Urothelium cell line (cell line): Measurements from ENCODE around the gene BRF1.
"Not testable (repeated sequence)": the region's sequence is repeated elsewhere in the genome, so short reads cannot be mapped to it uniquely, and the experiment has no call there.

ENCODE experiments used
- DNase-seq: peaks from one replicate; pipeline ENCODE4 v3.0.0; 2011; ENCODE audit warnings: low spot score, mixed read lengths
- FAIRE-seq: peaks from 2 replicates; lab custom pipeline; 2011; peaks lifted over from hg19 to GRCh38; lab: Jason Lieb, UNC

Gene BRF1, protein sequence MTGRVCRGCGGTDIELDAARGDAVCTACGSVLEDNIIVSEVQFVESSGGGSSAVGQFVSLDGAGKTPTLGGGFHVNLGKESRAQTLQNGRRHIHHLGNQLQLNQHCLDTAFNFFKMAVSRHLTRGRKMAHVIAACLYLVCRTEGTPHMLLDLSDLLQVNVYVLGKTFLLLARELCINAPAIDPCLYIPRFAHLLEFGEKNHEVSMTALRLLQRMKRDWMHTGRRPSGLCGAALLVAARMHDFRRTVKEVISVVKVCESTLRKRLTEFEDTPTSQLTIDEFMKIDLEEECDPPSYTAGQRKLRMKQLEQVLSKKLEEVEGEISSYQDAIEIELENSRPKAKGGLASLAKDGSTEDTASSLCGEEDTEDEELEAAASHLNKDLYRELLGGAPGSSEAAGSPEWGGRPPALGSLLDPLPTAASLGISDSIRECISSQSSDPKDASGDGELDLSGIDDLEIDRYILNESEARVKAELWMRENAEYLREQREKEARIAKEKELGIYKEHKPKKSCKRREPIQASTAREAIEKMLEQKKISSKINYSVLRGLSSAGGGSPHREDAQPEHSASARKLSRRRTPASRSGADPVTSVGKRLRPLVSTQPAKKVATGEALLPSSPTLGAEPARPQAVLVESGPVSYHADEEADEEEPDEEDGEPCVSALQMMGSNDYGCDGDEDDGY

DNA sequence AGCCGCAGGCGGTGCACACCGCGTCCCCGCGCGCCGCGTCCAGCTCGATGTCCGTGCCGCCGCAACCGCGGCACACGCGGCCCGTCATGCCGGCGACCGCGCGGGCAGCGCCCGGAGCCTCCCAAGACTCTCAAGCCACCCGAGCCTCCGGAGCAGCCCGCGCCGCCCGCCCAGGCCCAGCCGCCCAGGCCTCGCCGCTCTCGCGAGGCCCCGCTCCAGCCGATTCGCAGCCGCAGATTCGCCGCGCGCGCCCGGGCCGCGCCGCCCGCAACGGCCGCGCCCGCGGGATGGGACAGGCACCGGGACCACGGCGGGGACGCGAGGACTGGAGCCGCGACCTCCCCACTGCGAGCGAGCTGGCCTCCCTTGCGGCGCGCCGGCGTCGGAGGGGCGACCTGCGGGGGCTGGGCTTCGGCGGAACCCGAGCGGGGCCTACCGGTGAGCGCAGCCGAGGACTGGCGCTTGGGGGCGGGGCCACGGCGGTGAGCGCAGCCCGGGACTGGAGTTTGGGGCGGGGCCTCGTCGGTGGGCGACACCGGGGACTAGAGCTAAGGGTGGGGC lies at the start of gene BRF1:
TSS of gene BRF1 (minus strand) at position 460 of the 561 bp plus-strand sequence. CDS start at position 88, 372 bp downstream.
- FAIRE-seq (peak; percentile 42), DNase-seq (peak; percentile 92)

- FAIRE-seq (no peak), DNase-seq (no peak)
Observed at GRCh38 chr14:105349992-105350391, 49.2 kb upstream of the BRF1 start.

- FAIRE-seq: no peak
- no peak for DNase-seq
Observed at GRCh38 chr14:105348945-105349699, 48.3 kb upstream of the BRF1 start.

GRCh38 chr14:105348169-105348944 lies 47.6 kb upstream of the BRF1 start:
- DNase-seq (no peak), FAIRE-seq (no peak)

- DNase-seq (no peak), FAIRE-seq (no peak)
Observed at GRCh38 chr14:105347587-105347968, 46.8 kb upstream of the BRF1 start.

DNA sequence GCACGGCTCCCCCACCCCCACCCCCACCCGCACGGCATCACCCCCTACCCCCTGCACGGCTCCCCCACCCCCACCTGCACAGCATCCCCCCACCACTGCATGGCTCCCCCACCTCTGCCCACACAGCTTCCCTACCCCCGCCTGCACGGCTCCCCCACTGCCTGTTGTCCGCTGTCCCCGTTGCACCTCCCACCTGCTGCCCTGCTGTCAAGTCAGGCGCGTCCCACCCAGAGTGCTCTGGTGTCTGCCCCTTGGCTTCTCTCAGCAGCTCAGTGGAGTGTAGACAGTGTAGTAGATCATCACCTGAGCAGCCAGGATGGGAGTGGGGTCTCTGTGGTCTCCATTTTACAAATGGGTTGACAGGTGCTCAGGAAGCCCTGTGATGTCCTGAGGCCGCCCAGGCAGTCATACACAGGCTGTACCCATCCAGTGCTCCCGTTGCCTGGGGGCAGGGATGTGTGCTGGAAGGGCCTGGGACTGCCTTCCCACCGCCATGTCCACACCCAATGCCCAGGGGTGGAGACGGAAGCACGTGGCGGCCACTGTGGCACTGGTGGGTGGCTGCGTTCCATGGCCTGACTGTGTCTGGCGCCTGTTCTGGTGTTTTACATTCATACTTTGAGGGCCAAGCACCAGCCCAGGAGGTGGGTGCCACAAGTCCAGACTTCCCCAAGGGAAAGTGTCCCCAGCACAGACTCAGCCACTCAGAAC lies 46.2 kb upstream of the BRF1 start:
- FAIRE-seq (no peak), DNase-seq (no peak)

GRCh38 chr14:105346200-105346533 lies 45.4 kb upstream of the BRF1 start:
- FAIRE-seq: no peak
- DNase-seq: no peak

DNA sequence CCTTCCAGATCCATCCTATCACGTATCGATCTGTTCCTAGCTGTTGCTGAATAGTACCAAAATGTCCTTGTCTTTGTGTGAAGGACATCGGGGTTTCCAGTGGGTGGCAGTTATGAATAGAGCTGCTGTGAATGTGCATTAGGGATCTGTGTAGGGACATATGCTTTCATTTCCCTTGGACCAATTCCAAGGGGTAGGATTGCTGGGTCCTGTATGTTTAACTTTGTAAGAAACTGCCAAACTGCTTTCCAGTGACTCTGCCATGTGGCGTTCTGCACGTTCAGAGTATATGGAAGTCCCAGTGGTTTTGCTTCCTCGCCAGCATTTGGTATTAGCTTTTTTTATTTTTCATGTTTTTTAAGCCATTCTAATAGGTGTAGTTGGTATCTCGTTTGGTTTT lies 42.4 kb upstream of the BRF1 start:
- FAIRE-seq (no peak), DNase-seq (no peak)

GRCh38 chr14:105340821-105341733 lies 40.3 kb upstream of the BRF1 start:
- FAIRE-seq (no peak), DNase-seq (no peak)

DNA sequence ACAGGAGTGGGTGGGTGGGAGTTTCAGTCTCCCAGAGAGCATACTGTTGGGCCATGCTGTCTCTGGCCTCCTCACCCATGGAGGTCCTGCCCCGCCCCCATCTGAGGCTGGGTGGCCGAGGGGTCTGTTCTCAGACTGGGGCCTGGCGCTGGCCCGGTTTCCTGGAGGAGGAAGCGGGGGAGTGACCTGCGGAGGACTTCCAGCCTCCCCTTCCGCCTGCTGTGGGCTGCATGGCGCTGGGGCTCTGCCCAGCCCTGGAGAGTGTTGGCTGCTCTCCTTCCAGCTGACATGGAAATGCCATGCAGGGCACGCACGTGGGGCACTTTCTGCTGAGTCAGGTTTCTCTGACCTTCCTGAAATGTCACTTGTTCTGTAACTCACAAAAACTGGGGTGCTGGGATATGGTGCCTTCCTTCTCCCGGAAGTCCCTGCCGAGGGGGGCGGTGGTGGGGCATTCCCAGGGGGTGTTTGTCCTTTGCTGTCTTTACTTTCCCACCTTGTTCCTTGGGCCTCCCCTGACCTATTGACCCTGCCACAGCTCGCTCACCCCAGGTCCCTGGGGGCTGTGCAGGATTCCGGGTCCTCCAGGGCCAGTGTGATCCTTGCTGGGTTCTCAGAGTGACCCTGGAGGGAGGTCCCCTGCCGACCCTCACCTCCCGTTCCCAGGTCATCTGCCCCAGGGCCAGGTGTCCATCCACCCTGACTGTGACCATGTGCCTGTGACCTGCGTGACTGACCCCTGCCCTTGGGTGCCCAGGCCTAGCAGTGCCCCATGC lies 37.4 kb upstream of the BRF1 start:
- DNase-seq: no peak

GRCh38 chr14:105337433-105337832 lies 36.6 kb upstream of the BRF1 start:
- DNase-seq: no peak
- FAIRE-seq: no peak

More for the DNA sequence above, 37.4 kb upstream of the BRF1 start:
- no peak for FAIRE-seq

DNA sequence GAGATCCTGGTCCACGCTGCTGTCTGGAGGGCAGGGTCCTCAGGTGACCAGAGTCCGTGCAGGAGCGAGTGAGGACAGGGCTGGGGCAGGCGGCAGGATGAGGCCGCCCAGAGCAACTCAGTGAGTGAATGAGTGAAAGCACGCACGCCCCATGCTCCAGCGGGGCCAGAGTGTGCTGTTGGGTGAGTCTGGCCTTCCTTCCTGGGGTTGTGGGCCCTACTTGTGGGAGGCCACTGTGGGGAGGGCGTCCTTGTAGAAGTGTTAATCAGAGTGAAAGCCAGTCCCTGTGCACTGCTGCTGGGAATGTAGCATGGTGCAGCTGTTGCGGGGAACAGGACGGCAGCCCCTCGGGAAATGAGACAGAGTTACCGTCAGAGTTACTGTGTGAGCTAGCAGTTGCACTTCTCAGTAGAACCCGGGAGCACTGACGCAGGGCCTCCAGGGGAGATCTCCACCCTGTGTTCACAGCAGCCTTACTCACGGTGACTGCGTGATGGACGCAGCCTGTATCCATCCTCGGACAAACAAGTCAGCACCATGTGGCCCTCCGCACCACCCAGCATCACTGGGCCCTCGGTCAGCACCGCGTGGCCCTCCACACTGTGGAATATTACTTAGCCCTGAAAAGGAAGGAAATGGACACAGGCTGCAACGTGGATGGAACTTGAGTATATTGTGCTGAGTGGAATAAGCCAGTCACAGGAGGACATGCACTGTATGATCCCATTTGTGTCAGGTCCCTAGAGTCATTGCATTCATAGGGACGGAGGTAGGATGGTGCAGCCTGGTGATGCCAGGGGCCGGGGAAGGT lies 35.9 kb upstream of the BRF1 start:
- FAIRE-seq (no peak), DNase-seq (no peak)

DNA sequence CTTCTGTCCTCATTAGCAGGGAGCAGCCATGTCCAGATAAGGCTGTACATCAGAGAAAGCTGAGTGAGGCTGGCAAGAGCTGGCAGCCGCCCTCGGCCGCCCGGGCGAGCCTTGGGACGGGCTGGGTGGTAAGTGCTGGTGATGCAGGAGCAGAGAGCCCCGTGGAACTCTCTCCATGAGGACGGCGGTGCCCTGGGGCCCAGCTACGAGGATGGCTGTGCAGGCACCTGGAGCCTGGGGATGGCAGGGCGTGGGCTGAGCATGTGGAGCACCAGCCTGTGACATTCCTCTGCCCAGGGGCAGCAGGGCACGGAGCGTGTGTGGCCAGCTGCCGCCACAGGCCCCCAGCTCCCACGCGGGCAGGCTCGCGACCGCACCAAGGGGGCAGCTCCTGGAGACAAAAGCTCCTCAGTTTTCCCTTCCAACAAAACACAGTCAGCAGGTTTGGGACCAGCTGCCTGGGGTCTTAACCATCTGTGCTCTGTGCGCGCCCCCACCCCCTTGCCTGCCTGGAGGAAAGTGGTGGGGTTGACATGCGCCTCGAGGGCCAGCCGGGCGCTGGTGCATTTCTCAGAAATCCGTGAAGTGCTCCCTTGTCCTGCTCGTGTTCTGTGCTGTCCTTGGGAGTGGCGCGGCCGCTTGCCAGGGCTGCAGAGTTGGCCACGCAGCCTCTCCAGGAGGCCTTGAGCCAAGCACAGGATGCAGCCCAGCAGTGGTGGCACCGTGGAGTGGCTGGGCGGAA lies 35.1 kb upstream of the BRF1 start:
- no peak for FAIRE-seq
- DNase-seq: no peak

- not testable (repeated sequence) for DNase-seq, FAIRE-seq
Observed at GRCh38 chr14:105335231-105335542, 34.4 kb upstream of the BRF1 start.

DNA sequence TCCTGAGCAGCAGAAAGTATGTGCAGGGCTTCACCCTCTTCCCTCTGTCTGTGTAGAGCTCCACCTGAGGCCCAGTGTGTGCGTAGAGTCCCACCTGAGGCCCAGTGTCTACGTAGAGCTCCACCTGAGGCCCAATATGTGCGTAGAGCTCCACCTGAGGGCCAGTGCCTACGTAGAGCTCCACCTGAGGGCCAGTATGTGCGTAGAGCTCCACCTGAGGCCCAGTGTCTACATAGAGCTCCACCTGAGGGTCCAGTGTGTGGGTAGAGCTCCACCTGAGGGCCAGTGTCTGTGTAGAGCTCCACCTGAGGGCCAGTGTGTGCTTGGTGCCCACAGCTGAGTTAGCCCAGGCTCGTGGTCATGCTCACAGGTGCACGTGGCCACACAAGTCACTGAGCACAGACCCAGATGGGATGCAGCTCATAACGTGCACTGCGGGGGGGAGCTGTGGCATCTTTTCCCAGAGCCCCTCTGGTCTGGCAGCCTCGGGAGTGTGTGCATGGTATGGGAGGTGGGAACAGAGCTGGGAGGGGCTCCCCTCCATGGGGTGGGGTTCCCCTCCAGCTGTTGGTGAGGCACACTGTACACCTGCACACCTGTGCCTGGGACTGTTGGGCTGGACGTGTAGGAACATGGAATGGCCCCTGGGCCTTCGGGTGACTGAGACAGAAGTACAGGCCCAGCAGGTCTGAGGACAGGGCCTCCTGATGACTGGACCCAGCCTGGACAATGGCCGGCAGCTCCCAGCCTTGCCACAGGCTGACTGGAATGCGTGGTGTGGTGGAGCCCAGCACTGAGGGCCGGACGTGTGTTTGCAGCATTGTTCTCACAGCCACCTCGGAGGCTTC lies 33.8 kb upstream of the BRF1 start:
- DNase-seq (no peak), FAIRE-seq (no peak)
